ENCODE measurements around the gene LAMTOR4.
"Not testable (repeated sequence)": the region's sequence is repeated elsewhere in the genome, so short reads cannot be mapped to it uniquely, and the experiment has no call there.

LAMTOR4 gene

DNA sequence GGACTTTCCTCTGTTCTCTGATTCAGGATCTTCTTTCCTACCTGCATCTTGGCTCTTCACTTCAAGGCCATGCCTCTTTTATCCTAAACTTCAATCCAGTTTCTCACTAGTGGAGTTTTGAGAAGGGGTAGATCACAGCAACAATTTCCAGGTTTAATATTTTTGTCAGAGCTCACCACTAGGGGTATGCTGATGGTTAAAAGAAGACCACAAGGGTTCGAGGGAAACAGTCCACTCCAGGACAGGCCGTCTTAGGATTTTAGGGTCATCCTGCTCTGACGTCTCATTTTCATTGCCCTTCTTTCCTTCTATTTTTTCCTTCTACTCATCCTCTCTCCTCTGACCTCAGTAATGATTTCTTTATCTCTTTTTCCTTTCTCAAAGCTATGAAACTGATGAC lies 40.3 kb downstream of the LAMTOR4 start:
- intact Hi-C loops (cut with DNase I): no loop called here
- no peak for DNase-seq

DNA sequence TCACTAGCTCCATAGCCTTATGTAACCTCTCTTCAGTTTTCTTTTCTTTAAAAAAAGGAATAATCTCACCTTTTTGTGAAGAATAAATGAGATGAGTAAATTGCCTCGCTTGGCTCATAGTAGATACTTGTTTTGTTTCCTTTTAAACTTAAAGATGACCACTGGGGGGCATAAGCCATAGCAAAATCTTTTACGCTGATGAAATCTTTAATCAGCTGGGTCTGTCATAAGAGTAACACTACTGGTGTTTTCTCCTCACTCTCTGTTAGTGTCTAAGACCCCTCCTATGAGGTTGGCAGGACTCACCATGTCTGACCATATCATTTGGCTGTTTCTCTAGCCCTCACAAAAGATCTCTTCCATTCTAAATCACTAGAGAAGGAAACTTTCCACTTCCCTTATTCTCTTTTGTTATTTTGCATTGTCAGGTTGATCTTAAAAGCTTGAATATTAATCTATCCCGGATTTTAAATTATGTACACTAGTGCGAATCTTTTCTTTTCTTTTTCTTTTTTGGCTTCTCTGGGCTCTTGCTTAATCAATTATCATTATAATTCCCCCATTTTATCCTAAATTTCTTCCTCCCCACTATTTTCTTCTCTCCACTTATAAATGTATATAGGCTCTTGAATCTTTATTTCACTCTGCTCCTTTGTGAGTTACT lies 41.5 kb downstream of the LAMTOR4 start:
- no peak for DNase-seq
- intact Hi-C loops (cut with DNase I): no loop called here

DNA sequence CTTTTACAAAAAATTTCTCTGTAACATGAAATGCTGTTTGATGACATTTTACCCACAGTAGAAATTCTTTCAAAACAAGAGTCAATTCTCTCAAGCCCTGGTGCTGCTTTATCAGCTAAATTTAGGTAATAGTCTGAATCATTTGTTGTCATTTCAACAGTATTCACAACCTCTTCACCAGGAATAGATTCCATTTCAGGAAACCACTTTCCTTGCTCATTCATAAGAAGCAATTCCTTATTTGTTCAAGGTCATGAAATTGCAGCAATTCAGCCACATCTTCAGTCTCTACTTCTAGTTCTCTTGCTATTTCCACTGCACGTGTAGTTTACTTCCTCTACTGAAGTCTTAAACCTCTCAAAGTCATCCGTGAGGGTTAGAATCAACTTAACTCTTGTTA lies 43.1 kb downstream of the LAMTOR4 start:
- intact Hi-C loops (cut with DNase I): no loop called here
- DNase-seq: no peak

DNA sequence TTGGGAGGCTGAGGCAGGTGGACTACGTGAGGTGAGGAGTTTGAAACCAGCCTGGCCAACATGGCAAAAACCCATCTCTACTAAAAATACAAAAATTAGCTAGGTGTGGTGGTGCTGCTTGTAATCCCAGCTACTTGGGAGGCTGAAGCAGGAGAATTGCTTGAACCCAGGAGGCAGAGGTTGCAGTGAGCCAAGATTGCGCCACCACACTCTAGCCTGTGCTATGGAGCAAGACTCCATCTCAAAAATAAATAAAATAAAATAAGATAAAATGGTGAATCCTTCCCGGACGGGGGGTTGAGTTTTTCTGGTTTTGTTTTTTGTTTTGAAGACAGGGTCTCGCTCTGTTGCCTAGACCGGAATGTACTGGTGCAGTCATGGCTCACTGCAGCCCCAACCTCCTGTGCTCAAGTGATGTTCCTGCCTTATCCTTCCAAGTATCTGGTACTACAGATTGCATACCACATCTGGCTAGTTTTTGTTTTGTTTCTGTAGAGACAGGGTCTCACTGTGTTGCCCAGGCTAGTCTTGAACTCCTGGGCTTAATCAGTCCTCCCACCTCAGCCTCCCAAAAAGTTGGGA lies 43.7 kb downstream of the LAMTOR4 start:
- DNase-seq: not testable (repeated sequence)

DNA sequence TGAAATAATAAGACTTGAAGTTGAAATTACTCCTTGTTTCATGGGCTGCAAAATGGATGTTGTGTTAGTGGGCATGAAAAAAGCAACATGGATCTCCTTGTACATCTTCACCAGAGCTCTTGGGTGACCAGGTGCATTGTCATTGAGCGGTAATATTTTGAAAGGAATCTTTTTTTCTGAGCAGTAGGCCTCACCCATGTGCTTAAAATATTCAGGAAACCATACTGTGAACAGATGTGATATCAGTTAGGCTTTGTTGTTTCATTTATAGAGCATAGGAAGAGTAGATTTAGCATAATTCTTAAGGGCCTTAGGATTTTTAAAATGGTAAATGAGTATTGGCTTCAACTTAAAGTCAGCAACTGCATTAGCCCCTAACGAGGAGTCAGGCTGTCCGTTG lies 44.3 kb downstream of the LAMTOR4 start:
- intact Hi-C loops (cut with DNase I): no loop called here
- DNase-seq: no peak

More for the DNA sequence above, 43.7 kb downstream of the LAMTOR4 start:
- intact Hi-C loops (cut with DNase I): not testable (repeated sequence)

DNA sequence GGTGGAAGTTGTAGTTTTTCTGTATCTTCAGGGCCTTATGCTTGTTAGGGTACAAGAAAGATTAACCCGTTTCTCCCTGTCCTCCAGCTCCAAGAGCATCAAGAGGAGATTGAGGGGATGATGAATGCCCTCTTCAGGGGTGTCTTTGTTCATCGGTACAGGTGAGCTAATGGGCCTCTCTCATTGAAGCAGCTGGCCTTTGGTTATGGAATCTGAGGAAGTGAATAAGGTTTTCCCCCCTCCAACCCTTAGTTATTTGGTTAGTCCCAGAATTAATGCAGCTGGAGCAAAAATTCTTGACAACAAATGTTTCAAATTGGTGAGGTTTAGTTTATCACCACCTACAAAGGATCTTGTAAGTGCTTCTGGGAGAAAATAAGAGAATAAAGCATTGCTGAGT lies 46.5 kb downstream of the LAMTOR4 start:
- intact Hi-C loops (cut with DNase I): no loop called here
- no peak for DNase-seq

DNA sequence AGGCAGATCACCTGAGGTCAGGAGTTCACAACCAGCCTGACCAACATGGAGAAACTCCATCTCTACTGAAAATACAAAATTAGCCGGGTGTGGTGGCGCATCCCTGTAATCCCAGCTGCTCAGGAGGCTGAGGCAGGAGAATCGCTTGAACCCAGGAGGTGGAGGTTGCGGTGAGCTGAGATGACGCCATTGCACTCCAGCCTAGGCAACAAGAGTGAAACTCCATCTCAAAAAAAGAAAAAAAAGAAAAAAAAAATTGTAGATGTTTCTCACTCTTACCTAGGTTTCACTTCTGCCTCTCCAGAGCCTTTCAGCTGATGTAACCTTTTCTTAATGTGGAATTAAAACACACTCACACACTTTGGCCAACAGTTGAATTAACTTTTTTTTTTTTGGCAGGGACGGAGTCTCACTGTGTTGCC lies 47.2 kb downstream of the LAMTOR4 start:
- intact Hi-C loops (cut with DNase I); DNase-seq: not testable (repeated sequence)

DNA sequence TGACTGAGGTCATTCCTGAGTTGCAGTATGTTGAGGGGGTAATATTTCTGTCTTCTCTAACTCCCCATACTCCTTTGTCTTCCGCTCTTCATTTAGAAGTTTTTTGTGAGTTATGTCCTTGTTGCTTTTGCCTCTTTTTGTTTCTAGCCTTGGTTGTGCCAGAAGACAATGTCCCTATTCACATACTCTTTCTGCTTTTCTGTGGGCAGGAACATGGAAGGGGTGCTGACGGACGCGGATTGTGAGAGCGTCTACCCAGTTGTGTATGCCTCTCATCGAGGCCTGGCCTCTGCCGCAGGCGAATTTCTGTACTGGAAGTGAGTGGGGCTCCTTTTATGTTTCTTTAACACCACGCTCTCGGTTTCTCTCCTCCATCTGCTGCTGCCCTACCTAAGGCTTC lies 49.5 kb downstream of the LAMTOR4 start:
- intact Hi-C loops (cut with DNase I): no loop called here
- DNase-seq: no peak

DNA sequence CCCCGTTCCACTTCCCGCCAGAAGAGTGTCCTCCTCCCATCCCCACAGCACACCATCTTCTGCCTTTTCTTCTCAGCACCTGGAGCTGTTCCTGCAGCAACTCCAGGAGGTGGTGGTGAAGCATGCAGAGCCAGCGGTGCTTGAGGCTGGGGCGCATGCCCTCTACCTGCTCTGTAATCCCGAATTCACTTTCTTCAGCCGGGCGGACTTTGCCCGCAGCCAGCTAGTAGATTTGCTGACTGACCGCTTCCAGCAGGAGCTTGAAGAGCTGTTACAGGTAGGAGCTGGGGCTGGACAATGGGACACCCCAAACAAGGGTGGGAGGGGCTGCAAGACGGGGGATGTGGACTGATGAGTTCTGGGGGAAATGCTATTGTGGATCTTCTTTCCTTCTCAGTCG lies 52.0 kb downstream of the LAMTOR4 start:
- DNase-seq: no peak
- intact Hi-C loops (cut with DNase I): no loop called here
